ENCODE results near the gene ATG10.

ATG10 gene

GRCh38 chr5:82217917-82218316 lies 246.1 kb downstream of the ATG10 start:
- TF ChIP-seq FOXP2 (optimal IDR thresholded peaks at IDR 0.05; ENCODE audit: borderline replicate concordance, extremely low read depth, extremely low read length, insufficient read depth) (no peak), POLR2AphosphoS5 (IDR thresholded peaks at IDR 0.05; ENCODE audit: low read depth, low read length) (no peak), REST (IDR thresholded peaks at IDR 0.05; ENCODE audit: insufficient read depth in 1 of 2, low read depth in 2 of 2, low read length in 2 of 2) (no peak), SIN3A (IDR thresholded peaks at IDR 0.05; ENCODE audit: borderline replicate concordance, insufficient read depth, low read length) (no peak)

- TF ChIP-seq SIN3A (IDR thresholded peaks at IDR 0.05; ENCODE audit: borderline replicate concordance, insufficient read depth, low read length) (no peak), POLR2AphosphoS5 (IDR thresholded peaks at IDR 0.05; ENCODE audit: low read depth, low read length) (no peak), REST (IDR thresholded peaks at IDR 0.05; ENCODE audit: insufficient read depth in 1 of 2, low read depth in 2 of 2, low read length in 2 of 2) (no peak), FOXP2 (optimal IDR thresholded peaks at IDR 0.05; ENCODE audit: borderline replicate concordance, extremely low read depth, extremely low read length, insufficient read depth) (no peak), TAF1 (IDR thresholded peaks at IDR 0.05; ENCODE audit: borderline replicate concordance, insufficient read depth, low read length) (no peak)
These were observed 246.7 kb downstream of the ATG10 start for GRCh38 chr5:82218374-82219156.

- TF ChIP-seq SIN3A (IDR thresholded peaks at IDR 0.05; ENCODE audit: borderline replicate concordance, insufficient read depth, low read length) (no peak), POLR2AphosphoS5 (IDR thresholded peaks at IDR 0.05; ENCODE audit: low read depth, low read length) (no peak), TAF1 (IDR thresholded peaks at IDR 0.05; ENCODE audit: borderline replicate concordance, insufficient read depth, low read length) (no peak), REST (IDR thresholded peaks at IDR 0.05; ENCODE audit: insufficient read depth in 1 of 2, low read depth in 2 of 2, low read length in 2 of 2) (no peak), FOXP2 (optimal IDR thresholded peaks at IDR 0.05; ENCODE audit: borderline replicate concordance, extremely low read depth, extremely low read length, insufficient read depth) (no peak)
These were observed 249.2 kb downstream of the ATG10 start for GRCh38 chr5:82221020-82221419.

GRCh38 chr5:82222597-82223574 lies 251.1 kb downstream of the ATG10 start:
- no peak for TF ChIP-seq REST (IDR thresholded peaks at IDR 0.05; ENCODE audit: insufficient read depth in 1 of 2, low read depth in 2 of 2, low read length in 2 of 2)
